ENCODE data around the gene VTI1A. TPM values are rescaled to one million over a fixed set of nuclear protein-coding genes. Genes with fewer than 3 reads are reported as not detected.

VTI1A gene
- total and polyA plus RNA-seq, 9 of the 15 experiments (the other 6 are each of a cell fraction or from before 2014, with no cell fraction given), result 9.3 to 21.4 (median 16.0) TPM

DNA sequence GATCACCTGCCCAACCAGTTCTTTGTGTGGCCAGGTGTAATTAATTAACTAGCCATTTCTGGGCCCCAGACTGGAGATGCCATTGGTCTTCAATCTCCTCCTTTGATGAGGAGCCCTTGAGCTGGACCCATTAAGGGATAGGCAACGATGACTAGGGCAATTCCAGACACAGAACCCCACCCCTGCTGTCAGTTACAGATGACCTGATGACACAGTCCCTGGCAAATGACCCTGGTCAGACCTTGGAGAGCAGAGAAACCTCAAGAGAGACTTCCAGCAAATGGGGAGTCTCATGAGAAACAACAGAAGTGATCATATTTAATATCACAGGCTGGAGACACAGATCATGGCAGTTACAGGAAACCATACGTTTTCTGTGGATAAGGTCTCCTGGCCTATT lies 401.2 kb downstream of the VTI1A start:
- WGBS (ENCODE audit: insufficient coverage, low coverage, missing lambda C conversion rate), result 8% methylated on average over 2 of the region's 2 CpGs
- TF ChIP-seq NFE2 (IDR thresholded peaks at IDR 0.05; ENCODE audit: low read depth) (peak; percentile 51), ELF2 (CRISPR knock-in tag; IDR thresholded peaks at IDR 0.05) (no peak), ZKSCAN3 (CRISPR knock-in tag; IDR thresholded peaks at IDR 0.05) (no peak), NELFE (IDR thresholded peaks at IDR 0.05; ENCODE audit: insufficient read depth, insufficient read length) (no peak), NR2C1 (IDR thresholded peaks at IDR 0.05) (no peak), NR2C1 (tag; IDR thresholded peaks at IDR 0.05) (peak; percentile 28; the same call in 1 of the 2 replicates), SRSF7 (optimal IDR thresholded peaks at IDR 0.05; ENCODE audit: low read depth, low read length) (no peak), ZKSCAN8 (CRISPR knock-in tag; IDR thresholded peaks at IDR 0.05) (no peak), ADNP (tag; IDR thresholded peaks at IDR 0.05) (no peak), CBX3 (IDR thresholded peaks at IDR 0.05; ENCODE audit: borderline replicate concordance in 1 of 2, low read length in 2 of 2) (no peak), NCOA4 (IDR thresholded peaks at IDR 0.05; ENCODE audit: partially characterized antibody) (no peak)
- TF ChIP-seq, protein P1, sequence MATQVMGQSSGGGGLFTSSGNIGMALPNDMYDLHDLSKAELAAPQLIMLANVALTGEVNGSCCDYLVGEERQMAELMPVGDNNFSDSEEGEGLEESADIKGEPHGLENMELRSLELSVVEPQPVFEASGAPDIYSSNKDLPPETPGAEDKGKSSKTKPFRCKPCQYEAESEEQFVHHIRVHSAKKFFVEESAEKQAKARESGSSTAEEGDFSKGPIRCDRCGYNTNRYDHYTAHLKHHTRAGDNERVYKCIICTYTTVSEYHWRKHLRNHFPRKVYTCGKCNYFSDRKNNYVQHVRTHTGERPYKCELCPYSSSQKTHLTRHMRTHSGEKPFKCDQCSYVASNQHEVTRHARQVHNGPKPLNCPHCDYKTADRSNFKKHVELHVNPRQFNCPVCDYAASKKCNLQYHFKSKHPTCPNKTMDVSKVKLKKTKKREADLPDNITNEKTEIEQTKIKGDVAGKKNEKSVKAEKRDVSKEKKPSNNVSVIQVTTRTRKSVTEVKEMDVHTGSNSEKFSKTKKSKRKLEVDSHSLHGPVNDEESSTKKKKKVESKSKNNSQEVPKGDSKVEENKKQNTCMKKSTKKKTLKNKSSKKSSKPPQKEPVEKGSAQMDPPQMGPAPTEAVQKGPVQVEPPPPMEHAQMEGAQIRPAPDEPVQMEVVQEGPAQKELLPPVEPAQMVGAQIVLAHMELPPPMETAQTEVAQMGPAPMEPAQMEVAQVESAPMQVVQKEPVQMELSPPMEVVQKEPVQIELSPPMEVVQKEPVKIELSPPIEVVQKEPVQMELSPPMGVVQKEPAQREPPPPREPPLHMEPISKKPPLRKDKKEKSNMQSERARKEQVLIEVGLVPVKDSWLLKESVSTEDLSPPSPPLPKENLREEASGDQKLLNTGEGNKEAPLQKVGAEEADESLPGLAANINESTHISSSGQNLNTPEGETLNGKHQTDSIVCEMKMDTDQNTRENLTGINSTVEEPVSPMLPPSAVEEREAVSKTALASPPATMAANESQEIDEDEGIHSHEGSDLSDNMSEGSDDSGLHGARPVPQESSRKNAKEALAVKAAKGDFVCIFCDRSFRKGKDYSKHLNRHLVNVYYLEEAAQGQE (IDR thresholded peaks at IDR 0.05; ENCODE audit: borderline replicate concordance), result peak; percentile 68
- TF ChIP-seq, protein P1 (CRISPR knock-in tag; IDR thresholded peaks at IDR 0.05; ENCODE audit: low read depth), result peak; percentile 20; the same call in 1 of the 2 replicates
- TF ChIP-seq, protein P2, sequence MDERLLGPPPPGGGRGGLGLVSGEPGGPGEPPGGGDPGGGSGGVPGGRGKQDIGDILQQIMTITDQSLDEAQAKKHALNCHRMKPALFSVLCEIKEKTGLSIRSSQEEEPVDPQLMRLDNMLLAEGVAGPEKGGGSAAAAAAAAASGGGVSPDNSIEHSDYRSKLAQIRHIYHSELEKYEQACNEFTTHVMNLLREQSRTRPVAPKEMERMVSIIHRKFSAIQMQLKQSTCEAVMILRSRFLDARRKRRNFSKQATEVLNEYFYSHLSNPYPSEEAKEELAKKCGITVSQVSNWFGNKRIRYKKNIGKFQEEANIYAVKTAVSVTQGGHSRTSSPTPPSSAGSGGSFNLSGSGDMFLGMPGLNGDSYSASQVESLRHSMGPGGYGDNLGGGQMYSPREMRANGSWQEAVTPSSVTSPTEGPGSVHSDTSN (CRISPR knock-in tag; IDR thresholded peaks at IDR 0.05; ENCODE audit: low read depth), result no peak
- TF ChIP-seq, protein P2 (tag; conservative IDR thresholded peaks at IDR 0.05; ENCODE audit: low read depth), result peak; percentile 73

More for the DNA sequence above, 401.2 kb downstream of the VTI1A start:
- no peaks in the 10 kb centered on the region for H3K9me1 ChIP-seq (ENCODE audit: control insufficient read depth, insufficient read depth, low read length)
- no peaks in the 10 kb centered on the region for H3K79me2 ChIP-seq (ENCODE audit: control insufficient read depth, insufficient read depth, low read length)
- H3K36me3 ChIP-seq (ENCODE audit: control insufficient read depth, insufficient read depth, low read length), result no peaks in the 10 kb centered on the region
- POLR2A ChIA-PET, result no interaction called here
- no peaks in the 10 kb centered on the region for H3K9me3 ChIP-seq (replicated peaks; ENCODE audit: control insufficient read depth, insufficient read depth, low read depth, low read length)
- no peak overlapping the region for H2AFZ ChIP-seq (ENCODE audit: low read depth, low read length)
- FAIRE-seq (no peak), ATAC-seq (peak; percentile 66), DNase-seq (ENCODE audit: extremely low read depth in 1 of 4, low spot score in 3 of 4) (peak in 2 of 4 experiments; percentile 36 to 44)
- no peaks in the 10 kb centered on the region; a peak in 1 of 5 replicates for H3K27me3 ChIP-seq (ENCODE audit: control insufficient read depth in 2 of 2, insufficient read depth in 2 of 2, low read length in 2 of 2)
- no peak overlapping the region for H3K9ac ChIP-seq (ENCODE audit: insufficient read depth in 1 of 2, low read depth in 2 of 2, low read length in 2 of 2)
- intact Hi-C loops (cut with micrococcal nuclease), result no loop called here
- in situ Hi-C loops (cut with MboI), result no loop called here
- CTCF ChIA-PET (ENCODE audit: low intra/inter-chr PET ratio), result no interaction called here
- no TSS peak for BruUV-seq (replicated peaks)
- H3K4me2 ChIP-seq (ENCODE audit: insufficient read depth, low read length), result no peak overlapping the region; the same call in 1 of the 2 replicates
- no peaks in the 10 kb centered on the region for H4K20me1 ChIP-seq (replicated peaks; ENCODE audit: control insufficient read depth, insufficient read depth, low read length)
- no peak overlapping the region for H3K4me3 ChIP-seq
- H3K27ac ChIP-seq (ENCODE audit: extremely low read depth, low read depth, low read length), result no peak overlapping the region
- H3K4me1 ChIP-seq (replicated peaks in 1 of 2; ENCODE audit: control insufficient read depth in 2 of 2, insufficient read depth in 2 of 2, low read length in 2 of 2), result peaks cover 11 to 21% of the 10 kb centered on the region in 2 experiments

All from K562 (cell line).